ENCODE measurements around the gene ZNF331. TPM values are rescaled to one million over a fixed set of nuclear protein-coding genes. Genes with fewer than 3 reads are reported as not detected.
A peak's percentile ranks its signal among the peaks of the same experiment; 100 is the strongest.

The ZNF331 gene
- polyA plus RNA-seq, 1 donor from 2014 or later, result 27.1 TPM

GRCh38 chr19:53576941-53577653, 39.2 kb downstream of the ZNF331 start:
- H3K27me3 Mint-ChIP-seq, result no peaks in the 10 kb centered on the region
- peaks cover 15 to 38% (median 30%) of the 10 kb centered on the region in 3 donors for H3K9me3 Mint-ChIP-seq
- H3K4me3 Mint-ChIP-seq, result peak overlapping the region in 1 of 4 donors; percentile 15
- H3K4me1 Mint-ChIP-seq, result peaks cover 0 to 1% (median 0%) of the 10 kb centered on the region in 3 donors
- H3K27ac Mint-ChIP-seq, result peak overlapping the region in 1 of 3 donors; percentile 54
- H3K36me3 Mint-ChIP-seq, result peaks cover 46% of the 10 kb centered on the region

GRCh38 chr19:53577968-53578367, 40.0 kb downstream of the ZNF331 start:
- H3K4me1 Mint-ChIP-seq, result peaks cover 0 to 1% (median 0%) of the 10 kb centered on the region in 3 donors
- H3K36me3 Mint-ChIP-seq, result peaks cover 43% of the 10 kb centered on the region
- H3K4me3 Mint-ChIP-seq, result peak overlapping the region in 1 of 4 donors; percentile 77
- H3K9me3 Mint-ChIP-seq, result peaks cover 12 to 38% (median 29%) of the 10 kb centered on the region in 3 donors
- no peaks in the 10 kb centered on the region for H3K27me3 Mint-ChIP-seq
- no peak overlapping the region for H3K27ac Mint-ChIP-seq

GRCh38 chr19:53579518-53579917, 41.6 kb downstream of the ZNF331 start:
- H3K27ac Mint-ChIP-seq, result peak overlapping the region in 1 of 3 donors; percentile 4
- peaks cover 12 to 40% (median 29%) of the 10 kb centered on the region in 3 donors for H3K9me3 Mint-ChIP-seq
- H3K36me3 Mint-ChIP-seq, result peaks cover 38% of the 10 kb centered on the region
- no peaks in the 10 kb centered on the region for H3K27me3 Mint-ChIP-seq
- H3K4me3 Mint-ChIP-seq, result peak overlapping the region in 1 of 4 donors; percentile 61
- peaks cover 0 to 1% (median 0%) of the 10 kb centered on the region in 3 donors for H3K4me1 Mint-ChIP-seq

- Mint-ChIP-seq H3K4me1 (peaks cover 0 to 1% (median 0%) of the 10 kb centered on the region in 3 donors), H3K36me3 (peaks cover 31% of the 10 kb centered on the region), H3K9me3 (peaks cover 12 to 39% (median 29%) of the 10 kb centered on the region in 3 donors), H3K27me3 (no peaks in the 10 kb centered on the region), H3K4me3 (no peak overlapping the region), H3K27ac (peak overlapping the region in 2 of 3 donors; percentile 53 to 87)
Observed at GRCh38 chr19:53580871-53581835, 43.2 kb downstream of the ZNF331 start.

GRCh38 chr19:53581871-53582279, 43.9 kb downstream of the ZNF331 start:
- Mint-ChIP-seq H3K36me3 (peaks cover 26% of the 10 kb centered on the region), H3K4me1 (peaks cover 0 to 1% (median 0%) of the 10 kb centered on the region in 3 donors), H3K4me3 (no peak overlapping the region), H3K27me3 (no peaks in the 10 kb centered on the region), H3K9me3 (peaks cover 7 to 37% (median 25%) of the 10 kb centered on the region in 3 donors), H3K27ac (peak overlapping the region in 1 of 3 donors; percentile 87)

- no peak overlapping the region for H3K4me3 Mint-ChIP-seq
- peaks cover 0 to 1% (median 0%) of the 10 kb centered on the region in 3 donors for H3K4me1 Mint-ChIP-seq
- peaks cover 1 to 30% (median 18%) of the 10 kb centered on the region in 3 donors for H3K9me3 Mint-ChIP-seq
- H3K27me3 Mint-ChIP-seq, result no peaks in the 10 kb centered on the region
- no peak overlapping the region for H3K27ac Mint-ChIP-seq
- peaks cover 14% of the 10 kb centered on the region for H3K36me3 Mint-ChIP-seq
Observed at GRCh38 chr19:53583181-53583580, 45.2 kb downstream of the ZNF331 start.

- H3K27me3 Mint-ChIP-seq, result no peaks in the 10 kb centered on the region
- peak overlapping the region in 1 of 3 donors; percentile 61 for H3K27ac Mint-ChIP-seq
- no peak overlapping the region for H3K4me3 Mint-ChIP-seq
- peaks cover 4 to 22% (median 13%) of the 10 kb centered on the region in 3 donors for H3K9me3 Mint-ChIP-seq
- no peaks in the 10 kb centered on the region for H3K36me3 Mint-ChIP-seq
- peaks cover 0 to 1% (median 0%) of the 10 kb centered on the region in 3 donors for H3K4me1 Mint-ChIP-seq
Observed at GRCh38 chr19:53586277-53586691, 48.3 kb downstream of the ZNF331 start.

GRCh38 chr19:53594811-53595509, 57.0 kb downstream of the ZNF331 start:
- Mint-ChIP-seq H3K27ac (no peak overlapping the region), H3K4me1 (no peaks in the 10 kb centered on the region), H3K27me3 (no peaks in the 10 kb centered on the region), H3K36me3 (peaks cover 6% of the 10 kb centered on the region), H3K4me3 (no peak overlapping the region), H3K9me3 (peaks cover 2 to 10% (median 4%) of the 10 kb centered on the region in 3 donors)

GRCh38 chr19:53595510-53595867, 57.5 kb downstream of the ZNF331 start:
- H3K27ac Mint-ChIP-seq, result no peak overlapping the region
- peaks cover 2 to 10% (median 4%) of the 10 kb centered on the region in 3 donors for H3K9me3 Mint-ChIP-seq

GRCh38 chr19:53596056-53596455, 58.1 kb downstream of the ZNF331 start:
- Mint-ChIP-seq H3K9me3 (peaks cover 2 to 10% (median 4%) of the 10 kb centered on the region in 3 donors), H3K4me1 (no peaks in the 10 kb centered on the region)

More at GRCh38 chr19:53595510-53595867, 57.5 kb downstream of the ZNF331 start:
- no peaks in the 10 kb centered on the region for H3K27me3 Mint-ChIP-seq
- peaks cover 6% of the 10 kb centered on the region for H3K36me3 Mint-ChIP-seq
- H3K4me3 Mint-ChIP-seq, result no peak overlapping the region
- no peaks in the 10 kb centered on the region for H3K4me1 Mint-ChIP-seq

GRCh38 chr19:53597023-53597422, 59.1 kb downstream of the ZNF331 start:
- H3K4me3 Mint-ChIP-seq, result no peak overlapping the region
- H3K27ac Mint-ChIP-seq, result no peak overlapping the region
- H3K36me3 Mint-ChIP-seq, result peaks cover 3% of the 10 kb centered on the region
- H3K9me3 Mint-ChIP-seq, result peaks cover 0 to 7% (median 0%) of the 10 kb centered on the region in 3 donors
- H3K27me3 Mint-ChIP-seq, result no peaks in the 10 kb centered on the region
- H3K4me1 Mint-ChIP-seq, result no peaks in the 10 kb centered on the region

More at GRCh38 chr19:53596056-53596455, 58.1 kb downstream of the ZNF331 start:
- Mint-ChIP-seq H3K27me3 (no peaks in the 10 kb centered on the region), H3K36me3 (peaks cover 6% of the 10 kb centered on the region), H3K4me3 (no peak overlapping the region), H3K27ac (no peak overlapping the region)

- Mint-ChIP-seq H3K4me3 (no peak overlapping the region), H3K27ac (peak overlapping the region in 1 of 3 donors; percentile 47), H3K36me3 (peaks cover 3% of the 10 kb centered on the region), H3K9me3 (peaks cover 0 to 9% (median 0%) of the 10 kb centered on the region in 3 donors), H3K4me1 (no peaks in the 10 kb centered on the region), H3K27me3 (no peaks in the 10 kb centered on the region)
Observed at GRCh38 chr19:53598361-53598760, 60.4 kb downstream of the ZNF331 start.

- no peak overlapping the region for H3K4me3 Mint-ChIP-seq
- peaks cover 0 to 9% (median 1%) of the 10 kb centered on the region in 3 donors for H3K9me3 Mint-ChIP-seq
- no peak overlapping the region for H3K27ac Mint-ChIP-seq
- H3K36me3 Mint-ChIP-seq, result peaks cover 3% of the 10 kb centered on the region
- no peaks in the 10 kb centered on the region for H3K27me3 Mint-ChIP-seq
- H3K4me1 Mint-ChIP-seq, result no peaks in the 10 kb centered on the region
Observed at GRCh38 chr19:53600217-53600616, 62.3 kb downstream of the ZNF331 start.

- Mint-ChIP-seq H3K4me3 (no peak overlapping the region), H3K9me3 (peaks cover 1 to 15% (median 2%) of the 10 kb centered on the region in 3 donors), H3K4me1 (no peaks in the 10 kb centered on the region), H3K27ac (no peak overlapping the region), H3K36me3 (no peaks in the 10 kb centered on the region), H3K27me3 (no peaks in the 10 kb centered on the region)
Observed at GRCh38 chr19:53606031-53606430, 68.1 kb downstream of the ZNF331 start.

Measured in IgD-negative memory B cell (primary cell).